Heart left ventricle (tissue), 13 donors: ENCODE data around the gene MICAL3.

Experiments
- CTCF ChIP-seq, 12 donors: fragments of 200-600 bp; sonication (generic) in 4 of 12; IDR thresholded peaks; one replicate each; pipeline versions ENCODE4 v1.5.0 to v1.8.0; 2018 to 2022; ENCODE audit warnings: antibody characterized with exemption in 12 of 12, mild to moderate bottlenecking in 5 of 12
- POLR2A ChIP-seq, 2 donors: fragments of 450-650 bp; IDR thresholded peaks; one replicate each; pipeline ENCODE4 v1.6.1; 2017; ENCODE audit warnings: antibody characterized with exemption in 2 of 2, mild to moderate bottlenecking in 2 of 2, moderate library complexity in 2 of 2
- donor health status: ischemic (EF 13 %, LVEDD 7.1; RV severe dilation, severe dysfunction).
- donor health status: DM: no; HTN: yes; CAD: no.
- donor health status: DM: no; HTN: no; CAD: no.
- donor health status: ischemic (EF 25% LVEDD 6.9; RV normal size, moderate dysfunction).
- donor health status: ischemic (EF 25% LVEDD 5.7; RV mildly dilated, moderate dysfunction).
- donor health status: ischemic (EF 35%, LVEDD 5.7; RV mildly dilated, moderate dysfunction).
- donor health status: nonischemic (EF 11% LVEDD 7.7; RV severe dilation, severe dysfunction).
- donor health status: DM: yes; HTN: yes; CAD: no.
- donor health status: PGD.
- donor health status: ischemic (EF 29% LVEDD 5.4; RV normal size, mild dysfunction).
- donor health status: nonischemic (EF 23%, LVEDD 6.1; RV moderate dilation, normal function).

- no peak for TF ChIP-seq POLR2A (IDR thresholded peaks at IDR 0.05)
- no peak for TF ChIP-seq CTCF (IDR thresholded peaks at IDR 0.05)
These were observed 4.6 kb upstream of the MICAL3 start for GRCh38 chr22:18028817-18029527.
